H1 (cell line): Measurements from ENCODE around the gene SIGLEC14.

Experiments
- CHD2 ChIP-seq: IDR thresholded peaks from 2 replicates; pipeline ENCODE4 v1.6.1; 2012; ENCODE audit warnings: low read length, improper control_type of control experiment
- CREB1 ChIP-seq: IDR thresholded peaks from 2 replicates; pipeline ENCODE4 v1.6.1; 2012; ENCODE audit warnings: inconsistent platforms
- EGR1 ChIP-seq: IDR thresholded peaks from 2 replicates; pipeline ENCODE4 v1.6.1; 2011; ENCODE audit warnings: low read depth, low read length, borderline replicate concordance
- EZH2 ChIP-seq: fragments of 200-600 bp; sonication (generic); IDR thresholded peaks from 2 replicates; pipeline ENCODE4 v1.7.1; 2012; ENCODE audit warnings: low read depth, mild to moderate bottlenecking, moderate library complexity, low read length, inconsistent platforms; ENCODE audit not compliant: severe bottlenecking
- JUND ChIP-seq: IDR thresholded peaks from 2 replicates; pipeline ENCODE4 v1.6.1; 2011; ENCODE audit warnings: mild to moderate bottlenecking, improper control_type of control experiment, low read length
- PHF8 ChIP-seq: fragments of 200-600 bp; sonication (generic); conservative IDR thresholded peaks from 2 replicates; pipeline ENCODE4 v1.7.1; 2012; ENCODE audit warnings: low read depth, mild to moderate bottlenecking, inconsistent platforms, low read length, moderate library complexity
- POLR2A ChIP-seq, 2 experiments: IDR thresholded peaks; 1 replicate in 1 of 2; 2 replicates in 1 of 2; pipeline ENCODE4 v1.6.1; 2011; ENCODE audit warnings: low read depth in 2 of 2, low read length in 2 of 2, mild to moderate bottlenecking in 2 of 2; ENCODE audit errors: control extremely low read depth in 1 of 2
- POLR2AphosphoS5 ChIP-seq: IDR thresholded peaks from 2 replicates; pipeline ENCODE4 v1.6.1; 2011; ENCODE audit warnings: low read depth, low read length
- SP2 ChIP-seq: IDR thresholded peaks from 2 replicates; pipeline ENCODE4 v1.6.1; 2012; ENCODE audit warnings: mild to moderate bottlenecking, low read length, inconsistent platforms
- TF ChIP-seq, protein P1 (sequence below), 3 experiments: IDR thresholded peaks; 1 replicate in 2 of 3; 2 replicates in 1 of 3; pipeline versions ENCODE4 v1.5.1 to v1.6.1; 2011; ENCODE audit warnings: low read length in 3 of 3, mild to moderate bottlenecking in 3 of 3, inconsistent platforms in 2 of 3, low read depth in 1 of 3, moderate library complexity in 1 of 3; ENCODE audit not compliant: insufficient read depth in 1 of 3; ENCODE audit errors: control extremely low read depth in 1 of 3
- TF ChIP-seq, protein P2 (sequence below): IDR thresholded peaks from 2 replicates; pipeline ENCODE4 v1.6.1; 2011; ENCODE audit warnings: low read depth, mild to moderate bottlenecking, low read length; ENCODE audit not compliant: insufficient read depth

GRCh38 chr19:51626675-51627074, 19.9 kb downstream of the SIGLEC14 start:
- TF ChIP-seq JUND: no peak
- TF ChIP-seq, protein P1, sequence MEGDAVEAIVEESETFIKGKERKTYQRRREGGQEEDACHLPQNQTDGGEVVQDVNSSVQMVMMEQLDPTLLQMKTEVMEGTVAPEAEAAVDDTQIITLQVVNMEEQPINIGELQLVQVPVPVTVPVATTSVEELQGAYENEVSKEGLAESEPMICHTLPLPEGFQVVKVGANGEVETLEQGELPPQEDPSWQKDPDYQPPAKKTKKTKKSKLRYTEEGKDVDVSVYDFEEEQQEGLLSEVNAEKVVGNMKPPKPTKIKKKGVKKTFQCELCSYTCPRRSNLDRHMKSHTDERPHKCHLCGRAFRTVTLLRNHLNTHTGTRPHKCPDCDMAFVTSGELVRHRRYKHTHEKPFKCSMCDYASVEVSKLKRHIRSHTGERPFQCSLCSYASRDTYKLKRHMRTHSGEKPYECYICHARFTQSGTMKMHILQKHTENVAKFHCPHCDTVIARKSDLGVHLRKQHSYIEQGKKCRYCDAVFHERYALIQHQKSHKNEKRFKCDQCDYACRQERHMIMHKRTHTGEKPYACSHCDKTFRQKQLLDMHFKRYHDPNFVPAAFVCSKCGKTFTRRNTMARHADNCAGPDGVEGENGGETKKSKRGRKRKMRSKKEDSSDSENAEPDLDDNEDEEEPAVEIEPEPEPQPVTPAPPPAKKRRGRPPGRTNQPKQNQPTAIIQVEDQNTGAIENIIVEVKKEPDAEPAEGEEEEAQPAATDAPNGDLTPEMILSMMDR (IDR thresholded peaks at IDR 0.05; ENCODE audit: control extremely low read depth in 1 of 3, insufficient read depth in 1 of 3, low read depth in 1 of 3, low read length in 3 of 3): no peak
- no peak for TF ChIP-seq PHF8
- no peak for TF ChIP-seq EZH2
- TF ChIP-seq CREB1: no peak
- TF ChIP-seq EGR1: no peak
- no peak for TF ChIP-seq POLR2A (IDR thresholded peaks at IDR 0.05; ENCODE audit: control extremely low read depth in 1 of 2, low read depth in 2 of 2, low read length in 2 of 2)
- TF ChIP-seq SP2: no peak
- TF ChIP-seq POLR2AphosphoS5: no peak
- no peak for TF ChIP-seq CHD2
- TF ChIP-seq, protein P2, sequence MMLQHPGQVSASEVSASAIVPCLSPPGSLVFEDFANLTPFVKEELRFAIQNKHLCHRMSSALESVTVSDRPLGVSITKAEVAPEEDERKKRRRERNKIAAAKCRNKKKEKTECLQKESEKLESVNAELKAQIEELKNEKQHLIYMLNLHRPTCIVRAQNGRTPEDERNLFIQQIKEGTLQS: no peak
